Panc1 (cell line): ENCODE data around the gene AOC1.

Experiments
- TF ChIP-seq, protein P1 (sequence below), 2 experiments: IDR thresholded peaks; 2 replicates each; pipeline ENCODE4 v1.6.1; 2011 to 2012; ENCODE audit warnings: low read depth in 2 of 2, control low read depth in 1 of 2, low read length in 1 of 2, mild to moderate bottlenecking in 1 of 2, moderate library complexity in 1 of 2; ENCODE audit not compliant: insufficient read depth in 1 of 2
- TF ChIP-seq, protein P2 (sequence below): fragments of 450-650 bp; IDR thresholded peaks from 2 replicates; pipeline ENCODE4 v1.5.1; 2017; ENCODE audit warnings: mild to moderate bottlenecking

- TF ChIP-seq, protein P1, sequence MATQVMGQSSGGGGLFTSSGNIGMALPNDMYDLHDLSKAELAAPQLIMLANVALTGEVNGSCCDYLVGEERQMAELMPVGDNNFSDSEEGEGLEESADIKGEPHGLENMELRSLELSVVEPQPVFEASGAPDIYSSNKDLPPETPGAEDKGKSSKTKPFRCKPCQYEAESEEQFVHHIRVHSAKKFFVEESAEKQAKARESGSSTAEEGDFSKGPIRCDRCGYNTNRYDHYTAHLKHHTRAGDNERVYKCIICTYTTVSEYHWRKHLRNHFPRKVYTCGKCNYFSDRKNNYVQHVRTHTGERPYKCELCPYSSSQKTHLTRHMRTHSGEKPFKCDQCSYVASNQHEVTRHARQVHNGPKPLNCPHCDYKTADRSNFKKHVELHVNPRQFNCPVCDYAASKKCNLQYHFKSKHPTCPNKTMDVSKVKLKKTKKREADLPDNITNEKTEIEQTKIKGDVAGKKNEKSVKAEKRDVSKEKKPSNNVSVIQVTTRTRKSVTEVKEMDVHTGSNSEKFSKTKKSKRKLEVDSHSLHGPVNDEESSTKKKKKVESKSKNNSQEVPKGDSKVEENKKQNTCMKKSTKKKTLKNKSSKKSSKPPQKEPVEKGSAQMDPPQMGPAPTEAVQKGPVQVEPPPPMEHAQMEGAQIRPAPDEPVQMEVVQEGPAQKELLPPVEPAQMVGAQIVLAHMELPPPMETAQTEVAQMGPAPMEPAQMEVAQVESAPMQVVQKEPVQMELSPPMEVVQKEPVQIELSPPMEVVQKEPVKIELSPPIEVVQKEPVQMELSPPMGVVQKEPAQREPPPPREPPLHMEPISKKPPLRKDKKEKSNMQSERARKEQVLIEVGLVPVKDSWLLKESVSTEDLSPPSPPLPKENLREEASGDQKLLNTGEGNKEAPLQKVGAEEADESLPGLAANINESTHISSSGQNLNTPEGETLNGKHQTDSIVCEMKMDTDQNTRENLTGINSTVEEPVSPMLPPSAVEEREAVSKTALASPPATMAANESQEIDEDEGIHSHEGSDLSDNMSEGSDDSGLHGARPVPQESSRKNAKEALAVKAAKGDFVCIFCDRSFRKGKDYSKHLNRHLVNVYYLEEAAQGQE (IDR thresholded peaks at IDR 0.05; ENCODE audit: insufficient read depth in 1 of 2, low read depth in 2 of 2, low read length in 1 of 2): no peak
- TF ChIP-seq, protein P2, sequence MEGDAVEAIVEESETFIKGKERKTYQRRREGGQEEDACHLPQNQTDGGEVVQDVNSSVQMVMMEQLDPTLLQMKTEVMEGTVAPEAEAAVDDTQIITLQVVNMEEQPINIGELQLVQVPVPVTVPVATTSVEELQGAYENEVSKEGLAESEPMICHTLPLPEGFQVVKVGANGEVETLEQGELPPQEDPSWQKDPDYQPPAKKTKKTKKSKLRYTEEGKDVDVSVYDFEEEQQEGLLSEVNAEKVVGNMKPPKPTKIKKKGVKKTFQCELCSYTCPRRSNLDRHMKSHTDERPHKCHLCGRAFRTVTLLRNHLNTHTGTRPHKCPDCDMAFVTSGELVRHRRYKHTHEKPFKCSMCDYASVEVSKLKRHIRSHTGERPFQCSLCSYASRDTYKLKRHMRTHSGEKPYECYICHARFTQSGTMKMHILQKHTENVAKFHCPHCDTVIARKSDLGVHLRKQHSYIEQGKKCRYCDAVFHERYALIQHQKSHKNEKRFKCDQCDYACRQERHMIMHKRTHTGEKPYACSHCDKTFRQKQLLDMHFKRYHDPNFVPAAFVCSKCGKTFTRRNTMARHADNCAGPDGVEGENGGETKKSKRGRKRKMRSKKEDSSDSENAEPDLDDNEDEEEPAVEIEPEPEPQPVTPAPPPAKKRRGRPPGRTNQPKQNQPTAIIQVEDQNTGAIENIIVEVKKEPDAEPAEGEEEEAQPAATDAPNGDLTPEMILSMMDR: no peak
These were observed 3.7 kb upstream of the AOC1 start for GRCh38 chr7:150848561-150849115.
